KMS-11 (cell line): ENCODE results near the gene ARHGEF3.
A peak's percentile ranks its signal among the peaks of the same experiment; 100 is the strongest.

Source experiments
- H2AFZ ChIP-seq: fragments of 200-600 bp; sonication (generic); 2 replicates; pipeline ENCODE4 v1.6.1; 2016; ENCODE audit warnings: antibody characterized with exemption, mixed run types, low read depth
- H3K27ac ChIP-seq: fragments of 200-600 bp; sonication (generic); 2 replicates; pipeline ENCODE4 v1.6.1; 2016; ENCODE audit warnings: mild to moderate bottlenecking, mixed run types
- H3K27me3 ChIP-seq: fragments of 200-600 bp; sonication (generic); 2 replicates; pipeline ENCODE4 v1.6.1; 2017; ENCODE audit warnings: mild to moderate bottlenecking, low read depth, mixed run types, moderate library complexity; ENCODE audit not compliant: insufficient read depth
- H3K36me3 ChIP-seq: fragments of 200-600 bp; sonication (generic); 2 replicates; pipeline ENCODE4 v1.6.1; 2017; ENCODE audit warnings: mild to moderate bottlenecking, mixed run types; ENCODE audit not compliant: insufficient read depth
- H3K4me1 ChIP-seq: fragments of 200-600 bp; sonication (generic); 2 replicates; pipeline ENCODE4 v1.6.1; 2016; ENCODE audit warnings: mild to moderate bottlenecking, low read depth, mixed run types; ENCODE audit not compliant: poor library complexity, severe bottlenecking
- H3K4me2 ChIP-seq: fragments of 200-600 bp; sonication (generic); 2 replicates; pipeline ENCODE4 v1.7.0; 2016; ENCODE audit warnings: mild to moderate bottlenecking, mixed run types
- H3K4me3 ChIP-seq: fragments of 200-600 bp; sonication (generic); IDR thresholded peaks from 2 replicates; pipeline ENCODE4 v1.6.1; 2017; ENCODE audit warnings: low read depth, low read length, mixed read lengths; ENCODE audit not compliant: insufficient read depth
- H3K79me2 ChIP-seq: fragments of 200-600 bp; sonication (generic); 2 replicates; pipeline ENCODE4 v1.6.1; 2016; ENCODE audit warnings: low read depth, mixed run types; ENCODE audit not compliant: insufficient read depth
- H3K9ac ChIP-seq: fragments of 200-600 bp; sonication (generic); 2 replicates; pipeline ENCODE4 v1.6.1; 2016; ENCODE audit warnings: mild to moderate bottlenecking, mixed run types
- H4K20me1 ChIP-seq: fragments of 200-600 bp; sonication (generic); 2 replicates; pipeline ENCODE4 v1.6.1; 2016; ENCODE audit warnings: mild to moderate bottlenecking, mixed run types; ENCODE audit not compliant: insufficient read depth
- CTCF ChIP-seq: fragments of 200-600 bp; sonication (generic); conservative IDR thresholded peaks from 2 replicates; pipeline ENCODE4 v1.6.1; 2017; ENCODE audit warnings: low read depth, mild to moderate bottlenecking, antibody characterized with exemption, low read length, moderate library complexity, mixed read lengths

The ARHGEF3 gene

GRCh38 chr3:56829533-56829932 is 27.8 kb upstream of the ARHGEF3 start:
- no peak for TF ChIP-seq CTCF
- Histone ChIP-seq H3K4me2 (no peak overlapping the region), H3K4me3 (no peak overlapping the region), H3K27ac (no peak overlapping the region), H3K27me3 (no peaks in the 10 kb centered on the region), H3K4me1 (peaks cover 21% of the 10 kb centered on the region), H3K36me3 (no peaks in the 10 kb centered on the region), H2AFZ (no peak overlapping the region), H3K79me2 (no peaks in the 10 kb centered on the region), H3K9ac (no peak overlapping the region), H4K20me1 (no peaks in the 10 kb centered on the region)

- no peak for TF ChIP-seq CTCF
- Histone ChIP-seq H3K27me3 (no peaks in the 10 kb centered on the region), H3K4me2 (no peak overlapping the region)
Measured at GRCh38 chr3:56826831-56827722, 25.3 kb upstream of the ARHGEF3 start.

DNA sequence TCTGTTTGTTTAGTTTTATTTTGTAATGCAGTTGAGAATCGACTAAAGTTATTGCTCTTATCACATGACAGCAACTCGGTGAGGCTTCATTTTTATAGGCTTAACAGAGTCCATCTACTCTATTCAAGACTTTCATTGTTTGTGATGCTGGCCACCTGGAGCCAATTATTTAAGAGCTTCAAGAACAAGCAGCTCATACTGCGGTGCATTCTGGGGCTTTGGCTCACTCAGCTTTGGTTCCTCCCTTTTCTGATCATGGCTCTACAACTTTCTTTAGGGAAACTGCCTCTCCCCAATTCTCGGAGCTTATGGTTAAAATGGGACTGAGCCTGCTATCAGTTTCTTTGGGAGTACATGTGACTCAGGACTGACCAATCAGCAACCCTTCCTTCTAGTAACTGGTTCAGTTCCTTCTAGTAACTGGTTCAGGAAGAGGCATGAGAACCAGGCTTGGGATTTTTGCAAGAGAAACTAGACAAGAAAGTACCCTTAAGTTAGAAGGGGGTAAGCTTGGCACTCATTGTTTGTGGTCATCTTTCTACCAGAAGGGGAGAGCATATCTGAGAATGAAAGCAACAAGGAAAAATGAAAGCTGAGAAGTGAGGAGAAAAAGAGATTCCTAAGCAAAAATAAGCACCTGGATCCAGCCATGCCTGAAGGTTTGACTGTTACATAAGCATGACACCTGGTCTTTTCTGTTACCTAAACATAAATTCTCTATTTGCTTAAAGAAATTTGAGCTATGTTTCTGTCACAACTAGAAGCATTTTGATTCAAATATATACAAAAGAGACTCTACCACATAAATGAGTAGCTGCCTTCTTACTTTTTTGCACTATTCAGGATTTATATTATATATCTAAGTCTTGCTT is 24.1 kb upstream of the ARHGEF3 start:
- no peak overlapping the region for H3K9ac ChIP-seq
- no peak overlapping the region for H2AFZ ChIP-seq
- H3K4me3 ChIP-seq, result no peak overlapping the region
- H3K4me1 ChIP-seq, result peaks cover 40% of the 10 kb centered on the region
- H4K20me1 ChIP-seq, result no peaks in the 10 kb centered on the region
- no peak overlapping the region for H3K4me2 ChIP-seq
- H3K27ac ChIP-seq, result no peak overlapping the region
- no peak for TF ChIP-seq CTCF
- no peaks in the 10 kb centered on the region for H3K27me3 ChIP-seq
- H3K79me2 ChIP-seq, result no peaks in the 10 kb centered on the region
- no peaks in the 10 kb centered on the region for H3K36me3 ChIP-seq

More at GRCh38 chr3:56826831-56827722, 25.3 kb upstream of the ARHGEF3 start:
- Histone ChIP-seq H3K27ac (no peak overlapping the region), H3K4me1 (peaks cover 40% of the 10 kb centered on the region), H2AFZ (no peak overlapping the region), H3K4me3 (no peak overlapping the region), H3K9ac (no peak overlapping the region), H4K20me1 (no peaks in the 10 kb centered on the region), H3K36me3 (no peaks in the 10 kb centered on the region), H3K79me2 (no peaks in the 10 kb centered on the region)

DNA sequence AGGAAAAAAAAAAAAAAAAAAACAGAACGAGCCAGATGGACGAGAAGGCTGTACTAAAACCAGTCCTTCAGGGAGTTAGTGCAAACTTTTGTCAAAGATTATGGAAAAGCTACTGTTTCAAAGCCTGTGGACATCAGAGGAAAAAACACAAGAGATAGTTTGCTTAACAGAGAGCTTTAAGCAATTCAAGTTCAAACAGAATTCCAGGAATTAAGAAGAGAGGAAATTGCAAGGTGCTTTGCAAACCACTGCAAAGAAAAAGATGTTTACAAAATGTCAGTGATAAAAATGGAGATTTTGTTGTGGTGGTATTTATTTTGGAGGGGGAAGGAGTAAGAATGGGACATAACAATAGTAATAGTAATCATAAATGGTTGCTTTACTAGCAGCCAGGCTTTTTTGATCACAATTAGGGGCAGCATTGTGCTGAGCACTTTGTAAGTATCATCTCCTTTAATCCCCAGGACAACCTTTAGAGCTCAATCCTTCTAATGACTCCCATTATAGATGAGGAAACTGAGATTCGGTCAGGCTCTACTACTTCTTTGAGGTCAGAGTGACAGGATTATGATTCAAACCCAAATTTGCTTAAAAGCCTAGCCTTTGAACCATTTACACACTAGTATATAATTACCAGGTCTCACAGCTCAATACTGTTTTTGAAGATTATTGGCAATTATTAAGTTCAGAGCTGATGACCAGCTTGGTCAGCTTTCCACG is 22.4 kb upstream of the ARHGEF3 start:
- no peaks in the 10 kb centered on the region for H3K79me2 ChIP-seq
- no peak for TF ChIP-seq CTCF
- no peak overlapping the region for H3K9ac ChIP-seq
- no peaks in the 10 kb centered on the region for H3K27me3 ChIP-seq
- H2AFZ ChIP-seq, result no peak overlapping the region
- no peaks in the 10 kb centered on the region for H3K36me3 ChIP-seq
- H3K4me2 ChIP-seq, result peak overlapping the region; percentile 40; the same call in 1 of the 2 replicates
- no peak overlapping the region for H3K4me3 ChIP-seq
- no peak overlapping the region for H3K27ac ChIP-seq
- H3K4me1 ChIP-seq, result peaks cover 40% of the 10 kb centered on the region
- H4K20me1 ChIP-seq, result no peaks in the 10 kb centered on the region
